ENCODE measurements around the gene MYRFL.

The MYRFL gene

GRCh38 chr12:69996722-69997121 is 171.7 kb downstream of the MYRFL start:
- in situ Hi-C loops (cut with HindIII; ENCODE audit: low pct_ligation_motif_present, low sequenced_read_pairs), result no loop called here
- Histone ChIP-seq H3K27ac (no peak overlapping the region), H3K4me3 (ENCODE audit: low read depth, low read length) (no peak overlapping the region), H3K27me3 (replicated peaks) (no peaks in the 10 kb centered on the region), H3K36me3 (replicated peaks) (no peaks in the 10 kb centered on the region)
- TF ChIP-seq CTCF (IDR thresholded peaks at IDR 0.05; ENCODE audit: low read depth, low read length, missing control alignments), result no peak
- DNase-seq, result no peak

GRCh38 chr12:69998011-69998410 is 173.0 kb downstream of the MYRFL start:
- no peak overlapping the region for H3K4me3 ChIP-seq (ENCODE audit: low read depth, low read length)
- no peaks in the 10 kb centered on the region for H3K27me3 ChIP-seq (replicated peaks)
- H3K36me3 ChIP-seq (replicated peaks), result no peaks in the 10 kb centered on the region
- in situ Hi-C loops (cut with HindIII; ENCODE audit: low pct_ligation_motif_present, low sequenced_read_pairs), result no loop called here
- H3K27ac ChIP-seq, result no peak overlapping the region
- no peak for TF ChIP-seq CTCF (IDR thresholded peaks at IDR 0.05; ENCODE audit: low read depth, low read length, missing control alignments)
- DNase-seq, result no peak

GRCh38 chr12:69998922-69999321 is 173.9 kb downstream of the MYRFL start:
- no peak overlapping the region for H3K4me3 ChIP-seq (ENCODE audit: low read depth, low read length)
- in situ Hi-C loops (cut with HindIII; ENCODE audit: low pct_ligation_motif_present, low sequenced_read_pairs), result no loop called here
- TF ChIP-seq CTCF (IDR thresholded peaks at IDR 0.05; ENCODE audit: low read depth, low read length, missing control alignments), result no peak
- H3K36me3 ChIP-seq (replicated peaks), result no peaks in the 10 kb centered on the region
- no peak overlapping the region for H3K27ac ChIP-seq
- no peaks in the 10 kb centered on the region for H3K27me3 ChIP-seq (replicated peaks)
- DNase-seq, result no peak

- in situ Hi-C loops (cut with HindIII; ENCODE audit: low pct_ligation_motif_present, low sequenced_read_pairs), result no loop called here
- Histone ChIP-seq H3K27ac (no peak overlapping the region), H3K4me3 (ENCODE audit: low read depth, low read length) (no peak overlapping the region), H3K36me3 (replicated peaks) (no peaks in the 10 kb centered on the region), H3K27me3 (replicated peaks) (no peaks in the 10 kb centered on the region)
- TF ChIP-seq CTCF (IDR thresholded peaks at IDR 0.05; ENCODE audit: low read depth, low read length, missing control alignments), result peak; percentile 11
- no peak for DNase-seq
Measured at GRCh38 chr12:69999561-69999960, 174.5 kb downstream of the MYRFL start.

- Histone ChIP-seq H3K36me3 (replicated peaks) (no peaks in the 10 kb centered on the region), H3K27ac (no peak overlapping the region), H3K4me3 (ENCODE audit: low read depth, low read length) (no peak overlapping the region), H3K27me3 (replicated peaks) (no peaks in the 10 kb centered on the region)
- no peak for DNase-seq
- in situ Hi-C loops (cut with HindIII; ENCODE audit: low pct_ligation_motif_present, low sequenced_read_pairs), result no loop called here
- TF ChIP-seq CTCF (IDR thresholded peaks at IDR 0.05; ENCODE audit: low read depth, low read length, missing control alignments), result no peak
Measured at GRCh38 chr12:70002097-70002911, 177.3 kb downstream of the MYRFL start.

- in situ Hi-C loops (cut with HindIII; ENCODE audit: low pct_ligation_motif_present, low sequenced_read_pairs), result no loop called here
- TF ChIP-seq CTCF (IDR thresholded peaks at IDR 0.05; ENCODE audit: low read depth, low read length, missing control alignments), result no peak
- H3K27ac ChIP-seq, result no peak overlapping the region
- DNase-seq, result no peak
- no peaks in the 10 kb centered on the region for H3K27me3 ChIP-seq (replicated peaks)
- H3K4me3 ChIP-seq (ENCODE audit: low read depth, low read length), result no peak overlapping the region
- H3K36me3 ChIP-seq (replicated peaks), result no peaks in the 10 kb centered on the region
Measured at GRCh38 chr12:70002912-70003255, 177.9 kb downstream of the MYRFL start.
